Motor neuron (in vitro differentiated cells): ENCODE measurements around the gene MROH2A. TPM values are rescaled to one million over a fixed set of nuclear protein-coding genes. Genes with fewer than 3 reads are reported as not detected.
A peak's percentile ranks its signal among the peaks of the same experiment; 100 is the strongest.

Experiments used
- ATAC-seq, 8 experiments: fragments of 200-7000 bp; cut with Tn5 transposase; replicated peaks in 6 of 8; 2 replicates each; pipeline ENCODE4 v1.8.0; 2021; ENCODE audit warnings: mild to moderate bottlenecking in 8 of 8, moderate library complexity in 8 of 8
- H3K27ac ChIP-seq, 2 donors: fragments of 250-450 bp; sonication (Bioruptor Pico); 2 replicates each; pipeline ENCODE4 v1.9.0; 2021; ENCODE audit warnings: antibody characterized with exemption in 2 of 2, mild to moderate bottlenecking in 2 of 2, moderate library complexity in 1 of 2
- H3K4me1 ChIP-seq, 2 donors: fragments of 250-450 bp; sonication (Bioruptor Pico); replicated peaks in 1 of 2; 2 replicates each; pipeline ENCODE4 v1.6.1; 2021; ENCODE audit warnings: antibody characterized with exemption in 2 of 2, mild to moderate bottlenecking in 2 of 2, moderate library complexity in 1 of 2
- H3K4me3 ChIP-seq, 5 donors: fragments of 250-450 bp; sonication (Bioruptor Pico); 2 replicates each; pipeline ENCODE4 v1.9.0; 2021; ENCODE audit warnings: antibody characterized with exemption in 5 of 5, mild to moderate bottlenecking in 5 of 5, moderate library complexity in 4 of 5
- WGBS, 10 experiments: fragments of 450-650 bp; shearing (Covaris generic); methylation state at CpG; one replicate each; pipeline ENCODE4 v1.0.0; 2022; 5-methylcytosine and 5-hydroxymethylcytosine counted together
- in situ Hi-C, 9 experiments: fragments of 400-800 bp; cut with MboI; loops; one replicate each; pipeline ENCODE4 v1.15.0; 2021; ENCODE audit warnings: low sequenced_read_pairs in 9 of 9, low pct_unique_long_range_greater_than_20kb in 2 of 9; ENCODE audit not compliant: unreplicated experiment in 9 of 9
- total RNA-seq, 8 experiments: library from RNA; unstranded; fragments of 300-600 nt; gene quantifications; 2 replicates each; pipeline versions ENCODE4 v1.2.3 to v1.2.4, GENCODE V29; 2022

Gene MROH2A
- total RNA-seq, 8 experiments from 2014 or later = 0.29 to 0.66 (median 0.31) TPM; not detected in 5

GRCh38 chr2:233810385-233810784 lies 32.3 kb downstream of the MROH2A start:
- 48 to 100% (median 78%) methylated on average over 1 to 6 of the region's 6 CpGs; no CpG with 5 or more reads in 5 of the 10 experiments for WGBS, 10 experiments

DNA sequence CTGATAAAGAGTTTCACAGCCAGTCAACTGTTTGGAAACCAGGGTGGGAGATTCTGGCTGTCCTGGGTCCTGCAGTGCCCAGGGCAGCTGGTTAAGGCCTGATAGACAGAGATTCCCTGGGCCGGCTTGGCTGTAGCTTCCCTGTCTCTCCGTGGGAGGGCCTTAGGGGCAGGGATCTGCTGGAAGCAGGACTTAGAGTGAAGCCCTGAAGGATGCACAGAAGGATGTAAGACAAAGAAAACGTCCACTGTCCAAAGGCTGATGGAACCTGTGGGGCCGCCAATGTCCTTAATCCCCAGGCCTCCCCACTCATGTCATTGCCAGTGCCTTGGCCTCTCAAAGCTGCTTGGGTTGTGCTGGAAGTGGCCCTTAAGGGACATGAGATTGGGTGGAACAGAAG lies 33.0 kb downstream of the MROH2A start:
- in situ Hi-C loops = no loop called here
- H3K27ac ChIP-seq = no peak overlapping the region
- no peak for ATAC-seq
- H3K4me1 ChIP-seq = no peaks in the 10 kb centered on the region
- 36 to 80% (median 53%) methylated on average over 1 to 3 of the region's 4 CpGs; no CpG with 5 or more reads in 3 of the 10 experiments for WGBS, 10 experiments
- no peak overlapping the region for H3K4me3 ChIP-seq

More at GRCh38 chr2:233810385-233810784, 32.3 kb downstream of the MROH2A start:
- no peak for ATAC-seq
- H3K4me1 ChIP-seq = no peaks in the 10 kb centered on the region
- H3K4me3 ChIP-seq = no peak overlapping the region
- in situ Hi-C loops = no loop called here
- no peak overlapping the region for H3K27ac ChIP-seq

GRCh38 chr2:233811732-233812131 lies 33.6 kb downstream of the MROH2A start:
- Histone ChIP-seq H3K4me1 (peaks cover 0 to 4% of the 10 kb centered on the region in 2 donors), H3K27ac (no peak overlapping the region), H3K4me3 (no peak overlapping the region)
- in situ Hi-C loops = no loop called here
- 0 to 85% (median 60%) methylated on average over 1 to 8 of the region's 8 CpGs; no CpG with 5 or more reads in 2 of the 10 experiments for WGBS, 10 experiments
- ATAC-seq = no peak

DNA sequence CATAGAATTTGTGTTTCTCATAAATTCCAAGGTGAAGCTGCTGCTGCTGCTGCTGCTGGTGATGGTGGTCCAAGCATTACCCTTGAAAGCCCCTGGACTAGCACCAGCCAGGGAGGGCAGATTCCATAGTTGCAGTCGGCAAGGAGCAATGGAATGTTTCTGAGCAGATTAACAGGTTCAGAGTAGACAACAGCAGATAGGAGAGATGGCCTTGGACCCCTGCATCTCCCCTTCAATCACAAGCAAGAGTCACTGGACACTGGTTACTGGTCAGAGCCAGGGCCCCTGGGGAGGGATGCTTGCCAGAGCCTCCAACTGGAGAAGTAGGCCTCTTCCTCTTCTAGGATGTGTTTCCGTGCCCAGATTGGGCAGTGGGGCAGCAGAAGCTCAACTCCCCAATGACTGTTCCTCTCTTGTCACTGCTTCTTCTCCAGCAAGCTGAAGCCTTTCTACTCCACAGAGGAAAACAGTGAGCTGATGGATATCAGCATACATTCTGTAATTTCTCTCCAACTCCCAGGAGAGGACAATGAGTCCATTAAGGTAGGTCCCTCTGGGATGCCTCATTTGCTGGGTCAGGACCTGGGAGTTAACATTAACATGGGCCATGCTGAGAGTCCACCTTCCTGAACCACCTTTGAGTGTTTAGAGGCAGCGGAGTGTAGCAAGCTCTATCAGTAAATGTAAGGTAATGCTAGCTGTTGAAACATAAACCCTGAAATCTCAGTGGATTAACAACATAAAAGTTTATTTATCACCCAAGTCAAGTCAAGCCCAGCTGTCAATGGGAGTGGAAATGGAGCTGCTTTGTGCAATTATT lies 35.3 kb downstream of the MROH2A start:
- no peak overlapping the region for H3K27ac ChIP-seq
- H3K4me3 ChIP-seq = no peak overlapping the region
- no peak for ATAC-seq
- 20 to 100% (median 80%) methylated on average over 1 to 3 of the region's 3 CpGs; no CpG with 5 or more reads in 5 of the 10 experiments for WGBS, 10 experiments
- in situ Hi-C loops = no loop called here
- peaks cover 0 to 6% of the 10 kb centered on the region in 2 donors for H3K4me1 ChIP-seq

DNA sequence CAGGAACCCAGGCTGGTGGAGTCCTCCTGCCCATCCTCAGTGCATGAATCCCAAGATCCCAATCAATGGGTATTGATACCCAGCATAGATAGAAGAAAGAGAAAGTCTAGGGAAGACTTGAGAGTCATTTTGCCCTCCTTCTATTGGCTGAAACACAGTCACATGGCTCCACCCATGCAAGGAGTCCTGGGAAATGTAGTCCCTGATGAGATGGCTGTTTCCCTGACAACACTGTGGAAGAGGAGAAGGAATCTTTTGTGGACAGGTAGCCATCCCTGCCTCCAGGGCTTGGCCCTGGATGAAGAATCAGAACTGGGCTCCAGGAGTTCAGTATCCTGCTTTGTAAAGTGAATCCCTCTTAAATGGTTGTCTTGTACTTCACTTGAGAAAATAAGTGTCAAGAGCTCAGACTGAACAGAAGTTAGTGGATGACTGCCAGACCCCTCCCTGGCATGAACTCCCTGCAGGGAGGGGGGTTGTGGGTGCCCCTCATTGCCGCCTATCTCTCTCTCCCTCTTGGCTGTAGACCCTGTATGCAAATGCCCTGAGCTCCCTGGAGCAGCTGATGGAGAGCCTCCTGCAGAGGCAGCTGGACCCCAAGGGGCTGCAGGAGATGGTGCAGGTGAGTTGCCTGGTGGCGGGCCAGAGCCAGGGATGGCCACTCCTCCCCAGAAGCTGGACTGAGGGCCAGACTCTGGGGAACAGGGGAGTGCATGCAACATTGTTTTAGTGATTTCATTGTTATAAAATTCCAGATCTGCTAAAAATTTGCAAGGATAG lies 36.1 kb downstream of the MROH2A start:
- WGBS, 10 experiments = 40 to 80% methylated on average over 1 of the region's 2 CpGs; no CpG with 5 or more reads in 8 of the 10 experiments
- peak in 3 of 8 experiments; percentile 21 to 71 (median 50) for ATAC-seq
- Histone ChIP-seq H3K4me1 (peaks cover 0 to 6% of the 10 kb centered on the region in 2 donors), H3K27ac (no peak overlapping the region), H3K4me3 (no peak overlapping the region)
- in situ Hi-C loops = no loop called here

GRCh38 chr2:233815861-233816260 lies 37.7 kb downstream of the MROH2A start:
- Histone ChIP-seq H3K4me1 (peaks cover 0 to 6% of the 10 kb centered on the region in 2 donors), H3K27ac (no peak overlapping the region), H3K4me3 (no peak overlapping the region)
- ATAC-seq = no peak
- in situ Hi-C loops = no loop called here
- WGBS, 10 experiments = 26 to 100% (median 80%) methylated on average over 2 to 6 of the region's 6 CpGs

DNA sequence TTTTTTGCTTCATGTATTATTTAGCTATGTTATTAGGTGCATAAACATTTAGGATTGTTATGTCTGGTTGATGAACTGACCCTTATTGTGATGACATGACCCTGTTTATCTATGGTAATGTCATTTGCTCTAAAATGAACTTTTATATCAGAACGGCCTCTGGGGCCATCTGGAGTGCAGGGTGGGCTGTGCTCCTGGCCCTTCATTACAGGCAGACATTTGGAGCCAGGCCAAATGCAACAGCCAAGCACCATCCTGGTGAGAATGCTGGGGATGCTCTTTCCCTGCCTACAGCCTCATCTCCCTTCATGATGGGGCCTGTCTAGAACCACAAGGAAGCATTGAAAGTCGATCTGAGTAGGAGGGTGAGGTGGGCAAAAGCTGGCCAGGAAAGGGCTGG lies 38.2 kb downstream of the MROH2A start:
- WGBS, 10 experiments = 0 to 63% (median 37%) methylated on average over 1 to 2 of the region's 2 CpGs; no CpG with 5 or more reads in 5 of the 10 experiments
- no peak overlapping the region for H3K4me3 ChIP-seq
- ATAC-seq = peak in 1 of 8 experiments; percentile 47
- in situ Hi-C loops = no loop called here
- peaks cover 0 to 6% of the 10 kb centered on the region in 2 donors for H3K4me1 ChIP-seq
- H3K27ac ChIP-seq = no peak overlapping the region

DNA sequence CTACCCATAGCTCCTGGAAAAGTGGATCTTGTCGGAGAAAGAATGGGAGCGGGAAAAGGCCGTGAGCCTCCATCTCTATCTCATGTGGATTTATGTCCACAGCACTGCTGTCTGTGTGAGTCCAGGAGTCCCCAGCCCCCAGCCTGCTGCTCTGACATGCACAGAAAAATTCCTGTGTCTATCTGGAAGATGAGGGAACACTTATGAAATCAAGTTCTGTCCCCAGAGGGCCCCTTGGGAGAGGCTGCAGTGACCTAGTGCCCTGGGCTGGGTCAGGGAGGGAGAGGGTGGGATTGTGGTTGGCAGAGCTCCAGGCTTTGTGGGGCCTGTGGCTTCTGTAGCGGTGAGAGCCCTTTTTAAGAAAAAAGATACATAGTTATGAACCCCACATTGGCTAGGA lies 38.6 kb downstream of the MROH2A start:
- Histone ChIP-seq H3K4me1 (peaks cover 0 to 6% of the 10 kb centered on the region in 2 donors), H3K27ac (no peak overlapping the region), H3K4me3 (no peak overlapping the region)
- ATAC-seq = peak in 1 of 8 experiments; percentile 4
- in situ Hi-C loops = no loop called here
- WGBS, 10 experiments = 17 to 89% (median 51%) methylated on average over 1 to 4 of the region's 4 CpGs; no CpG with 5 or more reads in 6 of the 10 experiments

- peak in 1 of 8 experiments; percentile 11 for ATAC-seq
- Histone ChIP-seq H3K4me3 (no peak overlapping the region), H3K4me1 (peaks cover 0 to 6% of the 10 kb centered on the region in 2 donors), H3K27ac (no peak overlapping the region)
- WGBS, 10 experiments = 52 to 100% (median 57%) methylated on average over 2 to 3 of the region's 3 CpGs; no CpG with 5 or more reads in 7 of the 10 experiments
- in situ Hi-C loops = no loop called here
Measured at GRCh38 chr2:233817361-233817911, 39.3 kb downstream of the MROH2A start.

DNA sequence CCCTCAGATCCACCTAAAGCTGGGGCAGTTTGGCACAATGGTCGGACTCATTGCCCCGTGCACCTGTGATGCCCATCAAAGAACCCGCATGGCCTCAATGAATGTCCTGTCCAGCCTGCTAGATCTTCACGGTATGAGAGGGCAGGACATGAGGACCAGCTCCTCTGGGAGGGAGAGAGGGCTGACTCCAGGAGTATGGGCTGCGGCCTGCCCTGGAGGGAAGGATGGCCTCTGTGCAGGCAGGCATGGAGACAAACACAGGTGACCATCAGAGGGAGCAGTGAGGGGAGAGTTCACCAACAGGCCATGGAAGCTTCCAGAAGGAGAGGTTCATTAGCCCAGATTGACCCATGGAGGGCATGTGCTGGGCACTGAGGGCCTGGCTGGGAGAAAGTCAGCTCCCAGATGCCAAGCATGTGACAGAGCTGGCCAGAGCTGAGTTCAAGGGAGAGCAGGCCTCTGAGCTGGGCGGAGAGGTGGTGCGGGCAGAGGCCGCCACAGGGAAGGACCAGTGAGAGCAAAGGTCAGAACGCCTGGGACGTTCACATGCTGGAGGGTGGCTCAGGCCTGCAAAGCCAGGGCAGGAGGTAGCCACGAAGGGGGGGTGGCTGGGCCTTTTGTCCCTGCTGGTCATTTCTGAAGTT lies 40.0 kb downstream of the MROH2A start:
- in situ Hi-C loops = no loop called here
- H3K27ac ChIP-seq = no peak overlapping the region
- WGBS, 10 experiments = 17 to 100% (median 81%) methylated on average over 1 to 7 of the region's 11 CpGs; no CpG with 5 or more reads in 4 of the 10 experiments
- ATAC-seq = no peak
- H3K4me1 ChIP-seq = peaks cover 0 to 6% of the 10 kb centered on the region in 2 donors
- no peak overlapping the region for H3K4me3 ChIP-seq

GRCh38 chr2:233818639-233819621 lies 40.8 kb downstream of the MROH2A start:
- WGBS, 10 experiments = 25 to 100% (median 60%) methylated on average over 1 to 3 of the region's 17 CpGs; no CpG with 5 or more reads in 3 of the 10 experiments
- ATAC-seq = no peak
- in situ Hi-C loops = no loop called here

More at GRCh38 chr2:233818639-233819621, 40.8 kb downstream of the MROH2A start:
- Histone ChIP-seq H3K4me1 (peaks cover 0 to 6% of the 10 kb centered on the region in 2 donors), H3K4me3 (no peak overlapping the region), H3K27ac (no peak overlapping the region)
